Stomach (tissue), 9 donors: Measurements from ENCODE around the gene MYOM1. TPM values are rescaled to one million over a fixed set of nuclear protein-coding genes. Genes with fewer than 3 reads are reported as not detected.
"Not testable (repeated sequence)": the region's sequence is repeated elsewhere in the genome, so short reads cannot be mapped to it uniquely, and the experiment has no call there.

Experiments used
- DNase-seq, 2 donors: peaks; one replicate each; pipeline versions ENCODE4 v3.0.0 to v3.0.0-alpha.2; 2013 to 2019
- H3K27ac ChIP-seq, 5 donors: fragments of 200-600 bp in 4 of 5; sonication (generic) in 4 of 5; one replicate each; pipeline ENCODE4 v1.5.1; 2013 to 2019; ENCODE audit warnings: mild to moderate bottlenecking in 1 of 5, moderate library complexity in 1 of 5
- H3K27me3 ChIP-seq, 3 donors: fragments of 200-600 bp; sonication (generic); one replicate each; pipeline ENCODE4 v1.5.1; 2017 to 2019; ENCODE audit warnings: mixed run types in 1 of 3
- H3K36me3 ChIP-seq, 4 donors: fragments of 200-600 bp; sonication (generic); 1 replicate in 3 of 4; 2 replicates in 1 of 4; pipeline ENCODE4 v1.5.1; 2016 to 2019
- H3K4me1 ChIP-seq, 4 donors: fragments of 200-600 bp; sonication (generic); one replicate each; pipeline ENCODE4 v1.5.1; 2016 to 2019
- H3K4me3 ChIP-seq, 4 donors: fragments of 200-600 bp; sonication (generic) in 3 of 4; one replicate each; pipeline ENCODE4 v1.5.1; 2016 to 2019; ENCODE audit warnings: mild to moderate bottlenecking in 1 of 4
- H3K9me3 ChIP-seq, 4 donors: fragments of 200-600 bp; sonication (generic); one replicate each; pipeline ENCODE4 v1.5.1; 2016 to 2019
- EP300 ChIP-seq: sonication (generic); formaldehyde crosslinking; IDR thresholded peaks from one replicate; pipeline ENCODE4 v1.6.1; 2017; ENCODE audit warnings: antibody characterized with exemption
- POLR2A ChIP-seq, 4 donors: fragments of 450-650 bp; IDR thresholded peaks; one replicate each; pipeline ENCODE4 v1.6.1; 2016; ENCODE audit warnings: antibody characterized with exemption in 4 of 4, control low read depth in 2 of 4, mild to moderate bottlenecking in 1 of 4, moderate library complexity in 1 of 4
- POLR2AphosphoS5 ChIP-seq, 3 donors: sonication (generic); formaldehyde crosslinking; IDR thresholded peaks; one replicate each; pipeline ENCODE4 v1.6.1; 2016; ENCODE audit warnings: antibody characterized with exemption in 3 of 3
- WGBS, 5 donors: extraction: QIAGEN DNeasy Blood & Tissue Kit in 3 of 5; methylation state at CpG; one replicate each; pipeline versions ENCODE4 v1.1.5 to v1.1.7; 2013 to 2018; 5-methylcytosine and 5-hydroxymethylcytosine counted together
- intact Hi-C: fragments of 100-400 bp; cut with DNase I; formaldehyde crosslinking; loops from one replicate; pipeline ENCODE4 v1.15.1; 2023; ENCODE audit warnings: low total_unique reads
- polyA plus RNA-seq, 3 donors: library from polyadenylated mRNA; stranded (reverse); fragments of 200-250 nt; gene quantifications; one replicate each; pipeline ENCODE4 v1.2.3, GENCODE V29; 2013
- total RNA-seq, 5 donors: library from RNA; depleted of rRNA; stranded (reverse); fragments of >200 nt; gene quantifications; one replicate each; pipeline versions ENCODE4 v1.1.0 to v1.2.3, GENCODE V29; 2014 to 2016
- TF ChIP-seq, protein P1 (sequence below), 7 experiments: fragments of 450-650 bp in 4 of 7; fragments of 200-600 bp in 3 of 7; sonication (generic) in 3 of 7; IDR thresholded peaks; one replicate each; pipeline ENCODE4 v1.5.1; 2016 to 2019; ENCODE audit warnings: antibody characterized with exemption in 7 of 7, control low read depth in 2 of 7, mild to moderate bottlenecking in 1 of 7
- donor health status: healthy with polysubstance abuse.
- donor health status: Bipolar disorder and iron deficiency.
- donor health status: healthy.

Gene MYOM1
- total and polyA plus RNA-seq, 8 donors = 1.2 to 37.9 (median 3.5) TPM

DNA sequence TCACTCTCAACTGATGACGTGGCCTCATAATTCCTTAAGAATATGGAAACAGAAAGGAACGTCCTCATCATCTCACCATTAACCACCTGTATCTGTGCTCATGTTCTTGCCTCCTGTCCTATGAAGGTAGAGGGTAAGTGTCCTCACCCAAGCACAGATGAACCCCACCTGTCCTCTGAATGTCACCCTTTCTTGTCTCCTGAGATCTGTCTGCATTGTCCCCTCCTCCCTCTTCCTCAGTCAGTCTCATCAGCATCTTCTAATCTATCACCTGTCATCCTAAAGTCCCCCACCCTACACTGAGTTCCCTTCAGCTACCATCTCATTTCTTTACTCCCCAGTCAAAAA lies 167.4 kb downstream of the MYOM1 start:
- Histone ChIP-seq H3K4me3 (no peak overlapping the region), H3K27ac (peak overlapping the region; percentile 75 to 90 (median 79)), H3K36me3 (no peaks in the 10 kb centered on the region), H3K9me3 (no peaks in the 10 kb centered on the region), H3K27me3 (no peaks in the 10 kb centered on the region), H3K4me1 (peaks cover 0 to 50% (median 26%) of the 10 kb centered on the region in 4 donors)
- TF ChIP-seq, protein P1, sequence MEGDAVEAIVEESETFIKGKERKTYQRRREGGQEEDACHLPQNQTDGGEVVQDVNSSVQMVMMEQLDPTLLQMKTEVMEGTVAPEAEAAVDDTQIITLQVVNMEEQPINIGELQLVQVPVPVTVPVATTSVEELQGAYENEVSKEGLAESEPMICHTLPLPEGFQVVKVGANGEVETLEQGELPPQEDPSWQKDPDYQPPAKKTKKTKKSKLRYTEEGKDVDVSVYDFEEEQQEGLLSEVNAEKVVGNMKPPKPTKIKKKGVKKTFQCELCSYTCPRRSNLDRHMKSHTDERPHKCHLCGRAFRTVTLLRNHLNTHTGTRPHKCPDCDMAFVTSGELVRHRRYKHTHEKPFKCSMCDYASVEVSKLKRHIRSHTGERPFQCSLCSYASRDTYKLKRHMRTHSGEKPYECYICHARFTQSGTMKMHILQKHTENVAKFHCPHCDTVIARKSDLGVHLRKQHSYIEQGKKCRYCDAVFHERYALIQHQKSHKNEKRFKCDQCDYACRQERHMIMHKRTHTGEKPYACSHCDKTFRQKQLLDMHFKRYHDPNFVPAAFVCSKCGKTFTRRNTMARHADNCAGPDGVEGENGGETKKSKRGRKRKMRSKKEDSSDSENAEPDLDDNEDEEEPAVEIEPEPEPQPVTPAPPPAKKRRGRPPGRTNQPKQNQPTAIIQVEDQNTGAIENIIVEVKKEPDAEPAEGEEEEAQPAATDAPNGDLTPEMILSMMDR (IDR thresholded peaks at IDR 0.05) = no peak
- TF ChIP-seq EP300 = no peak
- no peak for TF ChIP-seq POLR2AphosphoS5 (IDR thresholded peaks at IDR 0.05)
- TF ChIP-seq POLR2A (IDR thresholded peaks at IDR 0.05) = no peak
- no peak for DNase-seq
- WGBS, 5 donors = 18 to 42% (median 22%) methylated on average over 2 of the region's 2 CpGs
- intact Hi-C loops = no loop called here

DNA sequence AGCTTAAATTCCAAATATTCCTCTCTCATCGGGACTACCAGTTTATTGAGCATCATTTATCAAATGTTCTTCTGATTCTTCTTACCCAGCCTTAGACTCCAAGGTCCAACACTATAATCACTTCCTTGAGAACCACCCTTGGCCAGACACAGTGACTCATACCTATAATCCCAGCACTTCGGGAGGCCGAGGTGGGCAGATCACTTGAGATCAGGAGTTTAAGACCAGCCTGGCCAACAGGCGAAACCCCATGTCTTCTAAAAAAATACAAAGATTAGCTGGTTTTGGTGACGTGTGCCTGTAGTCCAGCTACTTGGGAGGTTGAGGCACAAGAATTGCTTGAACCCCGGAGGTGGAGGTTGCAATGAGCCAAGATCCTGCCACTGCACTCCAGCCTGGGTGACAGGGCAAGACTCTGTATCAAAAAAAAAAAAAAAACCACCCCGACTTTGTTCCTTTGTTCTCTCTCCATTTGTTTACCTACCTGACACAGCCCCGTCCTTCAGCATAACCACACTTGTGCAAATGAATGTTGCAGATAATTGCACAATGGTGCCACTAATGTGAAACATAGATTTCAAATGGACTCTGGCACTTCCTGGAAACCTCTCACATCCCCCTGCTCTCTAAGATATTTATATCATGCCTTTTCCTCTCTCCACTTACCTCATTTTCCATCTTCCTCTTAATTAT lies 167.9 kb downstream of the MYOM1 start:
- Histone ChIP-seq H3K4me3 (no peak overlapping the region), H3K27me3 (no peaks in the 10 kb centered on the region), H3K36me3 (no peaks in the 10 kb centered on the region), H3K9me3 (no peaks in the 10 kb centered on the region), H3K4me1 (peaks cover 0 to 44% (median 21%) of the 10 kb centered on the region in 4 donors), H3K27ac (peak overlapping the region; percentile 38 to 90 (median 79))
- intact Hi-C loops = no loop called here
- peak in 2 of 3 donors; percentile 79 to 88 for TF ChIP-seq POLR2AphosphoS5 (IDR thresholded peaks at IDR 0.05)
- no peak for TF ChIP-seq POLR2A (IDR thresholded peaks at IDR 0.05)
- DNase-seq = peak; percentile 57 to 90
- 27 to 48% (median 40%) methylated on average over 8 of the region's 8 CpGs for WGBS, 5 donors

DNA sequence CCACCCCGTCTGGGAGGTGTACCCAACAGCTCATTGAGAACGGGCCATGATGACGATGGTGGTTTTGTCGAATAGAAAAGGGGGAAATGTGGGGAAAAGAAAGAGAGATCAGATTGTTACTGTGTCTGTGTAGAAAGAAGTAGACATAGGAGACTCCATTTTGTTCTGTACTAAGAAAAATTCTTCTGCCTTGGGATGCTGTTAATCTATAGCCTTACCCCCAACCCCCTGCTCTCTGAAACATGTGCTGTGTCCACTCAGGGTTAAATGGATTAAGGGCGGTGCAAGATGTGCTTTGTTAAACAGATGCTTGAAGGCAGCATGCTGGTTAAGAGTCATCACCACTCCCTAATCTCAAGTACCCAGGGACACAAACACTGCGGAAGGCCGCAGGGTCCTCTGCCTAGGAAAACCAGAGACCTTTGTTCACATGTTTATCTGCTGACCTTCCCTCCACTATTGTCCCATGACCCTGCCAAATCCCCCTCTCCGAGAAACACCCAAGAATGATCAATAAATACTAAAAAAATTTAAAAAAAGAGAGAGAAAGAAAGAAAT lies 169.8 kb downstream of the MYOM1 start:
- intact Hi-C loops, DNase-seq, H3K36me3 ChIP-seq, H3K4me3 ChIP-seq, H3K27me3 ChIP-seq, H3K9me3 ChIP-seq: not testable (repeated sequence)
- Histone ChIP-seq H3K4me1 (peaks cover 9 to 39% (median 21%) of the 10 kb centered on the region in 4 donors), H3K27ac (peak overlapping the region in 3 of 5 donors; percentile 79 to 90 (median 86))
- WGBS, 5 donors = 58 to 87% (median 64%) methylated on average over 2 to 4 of the region's 8 CpGs

DNA sequence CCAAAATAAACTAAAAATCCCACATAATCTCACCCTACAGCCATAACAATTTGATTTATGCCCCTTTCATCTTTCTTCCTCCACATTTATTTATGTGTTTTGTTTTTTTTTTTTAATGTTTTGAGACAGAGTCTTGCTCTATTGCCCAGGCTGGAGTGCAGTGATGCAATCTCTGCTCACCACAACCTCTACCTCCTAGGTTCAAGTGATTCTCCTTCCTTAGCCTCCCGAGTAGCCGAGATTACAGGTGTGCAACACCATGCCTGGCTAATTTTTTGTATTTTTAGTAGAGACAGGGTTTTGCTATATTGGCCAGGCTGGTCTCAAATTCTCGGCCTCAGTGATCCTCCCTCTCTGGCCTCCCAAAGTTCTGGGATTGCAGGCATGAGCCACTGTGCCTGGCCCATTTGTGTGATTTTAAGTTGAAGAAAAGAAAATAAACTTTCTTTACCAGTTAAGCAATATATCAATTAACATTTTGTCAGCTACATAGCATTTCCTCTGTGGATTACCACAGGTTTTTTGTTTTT lies 170.9 kb downstream of the MYOM1 start:
- 93 to 98% (median 96%) methylated on average over 3 of the region's 3 CpGs for WGBS, 5 donors
- TF ChIP-seq POLR2A (IDR thresholded peaks at IDR 0.05) = no peak
- no peak for TF ChIP-seq POLR2AphosphoS5 (IDR thresholded peaks at IDR 0.05)
- no peak for TF ChIP-seq EP300
- TF ChIP-seq, protein P1 (IDR thresholded peaks at IDR 0.05) = no peak
- Histone ChIP-seq H3K4me3 (no peak overlapping the region), H3K36me3 (no peaks in the 10 kb centered on the region), H3K27ac (no peak overlapping the region), H3K27me3 (no peaks in the 10 kb centered on the region), H3K4me1 (peaks cover 20 to 49% (median 27%) of the 10 kb centered on the region in 4 donors), H3K9me3 (no peaks in the 10 kb centered on the region)
- intact Hi-C loops = no loop called here
- no peak for DNase-seq

DNA sequence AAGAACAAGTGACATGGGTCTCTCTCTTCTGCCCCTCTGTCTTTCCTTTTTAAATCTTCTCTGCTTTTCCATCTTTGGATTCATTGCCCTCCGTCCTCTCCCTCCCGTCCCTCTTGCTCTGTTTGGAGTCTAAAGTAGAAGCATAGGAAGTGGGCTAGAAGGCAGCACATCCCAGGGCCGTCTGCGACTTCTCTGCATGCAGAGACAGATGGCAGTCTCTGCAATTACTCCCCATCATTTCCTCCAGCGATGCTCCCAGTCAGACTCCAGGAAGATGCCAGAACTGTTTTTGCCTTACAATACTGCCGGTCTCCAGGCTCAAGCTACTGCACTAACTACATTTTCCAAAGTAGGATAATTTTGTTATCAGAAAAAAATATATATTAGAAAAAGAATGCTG lies 171.6 kb downstream of the MYOM1 start:
- no peak for DNase-seq
- peaks cover 24 to 48% (median 28%) of the 10 kb centered on the region in 4 donors for H3K4me1 ChIP-seq
- no peaks in the 10 kb centered on the region for H3K36me3 ChIP-seq
- 48 to 76% (median 74%) methylated on average over 6 of the region's 6 CpGs for WGBS, 5 donors
- no peaks in the 10 kb centered on the region for H3K27me3 ChIP-seq
- TF ChIP-seq, protein P1 (IDR thresholded peaks at IDR 0.05) = no peak
- TF ChIP-seq POLR2A (IDR thresholded peaks at IDR 0.05) (no peak), POLR2AphosphoS5 (IDR thresholded peaks at IDR 0.05) (no peak), EP300 (no peak)
- no peak overlapping the region for H3K4me3 ChIP-seq
- H3K27ac ChIP-seq = no peak overlapping the region
- no peaks in the 10 kb centered on the region for H3K9me3 ChIP-seq
- intact Hi-C loops = no loop called here
